SK-N-SH treated with all-trans-retinoic acid at 6 μM for 48 hours (cell line): Measurements from ENCODE around the gene FTCD.

Experiments used
- ATAC-seq: fragments of 200-7000 bp; cut with Tn5 transposase; 3 replicates; pipeline ENCODE4 v1.9.1; 2020; ENCODE audit warnings: mild to moderate bottlenecking, moderate library complexity
- ARNTL ChIP-seq: fragments of 450-650 bp; formaldehyde crosslinking; IDR thresholded peaks from 2 replicates; pipeline ENCODE4 v1.5.0; 2020; ENCODE audit warnings: low read depth, mild to moderate bottlenecking, moderate library complexity, borderline replicate concordance
- CREB5 ChIP-seq: fragments of 250-450 bp; sonication (Bioruptor Pico); IDR thresholded peaks from 2 replicates; pipeline ENCODE4 v1.5.1; 2020; ENCODE audit warnings: low read depth, mild to moderate bottlenecking, moderate library complexity
- CSDC2 ChIP-seq: fragments of 250-450 bp; sonication (Bioruptor Pico); IDR thresholded peaks from 2 replicates; pipeline ENCODE4 v1.5.0; 2020; ENCODE audit warnings: mild to moderate bottlenecking, moderate library complexity
- CSRNP3 ChIP-seq: fragments of 250-450 bp; sonication (Bioruptor Pico); IDR thresholded peaks from 2 replicates; pipeline ENCODE4 v1.5.1; 2021; ENCODE audit warnings: mild to moderate bottlenecking, moderate library complexity
- ESRRG ChIP-seq: fragments of 250-450 bp; sonication (Bioruptor Pico); IDR thresholded peaks from 2 replicates; pipeline ENCODE4 v1.6.1; 2021; ENCODE audit warnings: mild to moderate bottlenecking
- GLIS3 ChIP-seq: fragments of 250-450 bp; sonication (Bioruptor Pico); IDR thresholded peaks from 2 replicates; pipeline ENCODE4 v1.5.0; 2020; ENCODE audit warnings: mild to moderate bottlenecking, moderate library complexity
- ISL1 ChIP-seq: fragments of 250-450 bp; sonication (Bioruptor Pico); IDR thresholded peaks from 2 replicates; pipeline ENCODE4 v2.1.2; 2022; ENCODE audit warnings: mild to moderate bottlenecking, moderate library complexity
- OSR1 ChIP-seq: fragments of 250-450 bp; sonication (Bioruptor Pico); IDR thresholded peaks from 2 replicates; pipeline ENCODE4 v1.8.0; 2022; ENCODE audit warnings: moderate library complexity, mild to moderate bottlenecking, inconsistent platforms
- POU6F1 ChIP-seq: fragments of 250-450 bp; sonication (Bioruptor Pico); IDR thresholded peaks from 2 replicates; pipeline ENCODE4 v1.8.0; 2021; ENCODE audit warnings: low read depth, mild to moderate bottlenecking, moderate library complexity, borderline replicate concordance
- PPARA ChIP-seq: fragments of 250-450 bp; sonication (Bioruptor Pico); IDR thresholded peaks from 2 replicates; pipeline ENCODE4 v1.5.0; 2020; ENCODE audit warnings: mild to moderate bottlenecking, borderline replicate concordance
- RARB ChIP-seq: fragments of 250-450 bp; sonication (Bioruptor Pico); IDR thresholded peaks from 2 replicates; pipeline ENCODE4 v1.8.0; 2021; ENCODE audit warnings: mild to moderate bottlenecking, moderate library complexity
- SNAI2 ChIP-seq: fragments of 250-450 bp; sonication (Bioruptor Pico); IDR thresholded peaks from 2 replicates; pipeline ENCODE4 v1.5.0; 2020; ENCODE audit warnings: mild to moderate bottlenecking, moderate library complexity
- TOX ChIP-seq: fragments of 250-450 bp; sonication (Bioruptor Pico); IDR thresholded peaks from 2 replicates; pipeline ENCODE4 v1.8.0; 2021; ENCODE audit warnings: mild to moderate bottlenecking, moderate library complexity, borderline replicate concordance
- ZFP3 ChIP-seq: fragments of 250-450 bp; sonication (Bioruptor Pico); IDR thresholded peaks from 2 replicates; pipeline ENCODE4 v1.5.0; 2020; ENCODE audit warnings: mild to moderate bottlenecking, moderate library complexity
- ZFP30 ChIP-seq: fragments of 450-650 bp; formaldehyde crosslinking; IDR thresholded peaks from 2 replicates; pipeline ENCODE4 v1.5.0; 2022; ENCODE audit warnings: mild to moderate bottlenecking, moderate library complexity
- ZNF70 ChIP-seq: fragments of 450-650 bp; formaldehyde crosslinking; IDR thresholded peaks from 2 replicates; pipeline ENCODE4 v1.5.0; 2020; ENCODE audit warnings: mild to moderate bottlenecking, moderate library complexity
- ZNF8 ChIP-seq: fragments of 450-650 bp; formaldehyde crosslinking; IDR thresholded peaks from 2 replicates; pipeline ENCODE4 v1.5.0; 2020; ENCODE audit warnings: mild to moderate bottlenecking, moderate library complexity
- TF ChIP-seq, protein P1 (sequence below): fragments of 250-450 bp; sonication (Bioruptor Pico); IDR thresholded peaks from 2 replicates; pipeline ENCODE4 v1.8.0; 2020; ENCODE audit warnings: mild to moderate bottlenecking, moderate library complexity, borderline replicate concordance

The FTCD gene

DNA sequence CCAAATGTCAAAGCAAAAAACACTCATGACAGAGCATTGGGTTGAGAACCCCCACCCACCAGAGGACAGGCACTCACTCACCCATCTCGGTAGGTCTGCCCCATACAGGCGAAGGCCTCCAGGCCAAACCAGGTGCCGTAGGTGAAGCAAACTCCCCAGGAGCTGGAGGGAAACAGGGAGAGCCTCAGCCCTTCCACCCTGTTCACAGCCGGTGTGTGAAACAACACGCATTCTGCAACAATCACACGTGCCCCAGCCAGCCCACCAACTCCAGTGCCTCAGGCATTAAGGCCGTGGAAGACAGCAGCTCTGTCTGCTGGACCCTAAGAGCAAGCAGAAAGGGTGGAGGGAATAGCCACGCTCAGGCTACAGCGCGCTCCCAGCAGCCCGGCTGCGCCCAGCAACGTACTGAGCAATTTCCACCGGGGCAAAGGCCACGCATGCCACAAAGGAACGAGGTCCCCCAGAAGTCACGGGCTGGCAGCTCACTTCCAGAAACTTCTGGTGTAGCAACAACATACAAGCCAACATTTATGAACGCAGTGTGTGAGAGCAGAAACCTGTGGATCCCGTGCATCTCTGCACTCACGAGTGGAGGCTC lies 40.3 kb upstream of the FTCD start:
- ATAC-seq: no peak
- TF ChIP-seq GLIS3 (CRISPR knock-in tag) (no peak), SNAI2 (no peak), ZNF70 (CRISPR knock-in tag) (no peak), RARB (CRISPR knock-in tag) (no peak), ZFP3 (CRISPR knock-in tag) (no peak), CREB5 (no peak)
- TF ChIP-seq, protein P1, sequence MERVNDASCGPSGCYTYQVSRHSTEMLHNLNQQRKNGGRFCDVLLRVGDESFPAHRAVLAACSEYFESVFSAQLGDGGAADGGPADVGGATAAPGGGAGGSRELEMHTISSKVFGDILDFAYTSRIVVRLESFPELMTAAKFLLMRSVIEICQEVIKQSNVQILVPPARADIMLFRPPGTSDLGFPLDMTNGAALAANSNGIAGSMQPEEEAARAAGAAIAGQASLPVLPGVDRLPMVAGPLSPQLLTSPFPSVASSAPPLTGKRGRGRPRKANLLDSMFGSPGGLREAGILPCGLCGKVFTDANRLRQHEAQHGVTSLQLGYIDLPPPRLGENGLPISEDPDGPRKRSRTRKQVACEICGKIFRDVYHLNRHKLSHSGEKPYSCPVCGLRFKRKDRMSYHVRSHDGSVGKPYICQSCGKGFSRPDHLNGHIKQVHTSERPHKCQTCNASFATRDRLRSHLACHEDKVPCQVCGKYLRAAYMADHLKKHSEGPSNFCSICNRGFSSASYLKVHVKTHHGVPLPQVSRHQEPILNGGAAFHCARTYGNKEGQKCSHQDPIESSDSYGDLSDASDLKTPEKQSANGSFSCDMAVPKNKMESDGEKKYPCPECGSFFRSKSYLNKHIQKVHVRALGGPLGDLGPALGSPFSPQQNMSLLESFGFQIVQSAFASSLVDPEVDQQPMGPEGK (CRISPR knock-in tag): no peak
- TF ChIP-seq, all 23 proteins: peak for 0

DNA sequence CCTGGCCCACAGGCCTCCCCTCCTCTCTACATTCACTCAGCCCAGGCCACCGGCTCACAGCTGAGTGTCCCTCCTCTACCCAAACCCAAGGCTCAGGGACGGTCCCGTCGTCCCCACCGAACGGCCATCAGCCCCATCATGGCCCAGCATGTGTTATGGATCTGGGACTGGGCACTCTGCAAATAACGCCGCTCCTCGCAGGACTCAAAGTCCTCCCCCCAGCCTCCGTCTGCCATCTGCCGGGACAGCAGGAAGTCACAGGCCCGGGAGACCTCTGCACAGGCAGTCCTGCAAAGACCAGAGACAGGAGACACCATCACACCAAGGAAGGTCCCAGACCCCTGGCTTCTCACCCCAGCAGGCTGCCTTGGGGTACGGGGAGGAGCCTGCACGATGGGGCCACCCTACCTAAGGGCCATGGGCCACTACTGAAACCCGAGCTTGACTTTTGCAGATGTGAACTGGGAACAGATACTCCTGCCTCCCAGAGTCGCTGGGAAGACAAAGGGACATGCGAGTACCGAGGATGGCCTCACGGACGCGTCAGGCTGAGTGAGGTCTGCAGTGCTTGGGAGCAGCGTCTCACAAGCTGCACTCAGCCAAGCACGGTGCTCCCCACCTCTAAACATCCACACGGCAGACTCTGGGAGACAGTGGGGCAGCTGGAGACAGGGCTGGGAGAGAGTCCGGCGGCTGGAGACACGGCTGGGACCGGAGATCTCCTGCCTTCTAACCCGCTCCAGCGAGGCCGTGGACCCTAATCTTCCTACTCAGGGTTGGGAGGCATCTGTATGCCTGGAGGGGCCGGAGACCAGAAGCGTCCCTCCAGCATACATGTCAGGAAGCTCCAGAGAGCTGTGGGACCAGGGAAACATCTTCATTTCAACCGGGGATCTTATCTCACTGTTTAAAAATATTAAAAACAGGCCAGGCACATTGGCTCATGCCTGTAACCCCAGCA lies 39.3 kb upstream of the FTCD start:
- ATAC-seq: no peak; the same call in 2 of the 3 replicates
- TF ChIP-seq ISL1 (CRISPR knock-in tag) (no peak), CSRNP3 (CRISPR knock-in tag) (no peak), ZNF8 (CRISPR knock-in tag) (no peak), SNAI2 (no peak), OSR1 (CRISPR knock-in tag) (no peak), PPARA (CRISPR knock-in tag) (no peak), POU6F1 (no peak)

DNA sequence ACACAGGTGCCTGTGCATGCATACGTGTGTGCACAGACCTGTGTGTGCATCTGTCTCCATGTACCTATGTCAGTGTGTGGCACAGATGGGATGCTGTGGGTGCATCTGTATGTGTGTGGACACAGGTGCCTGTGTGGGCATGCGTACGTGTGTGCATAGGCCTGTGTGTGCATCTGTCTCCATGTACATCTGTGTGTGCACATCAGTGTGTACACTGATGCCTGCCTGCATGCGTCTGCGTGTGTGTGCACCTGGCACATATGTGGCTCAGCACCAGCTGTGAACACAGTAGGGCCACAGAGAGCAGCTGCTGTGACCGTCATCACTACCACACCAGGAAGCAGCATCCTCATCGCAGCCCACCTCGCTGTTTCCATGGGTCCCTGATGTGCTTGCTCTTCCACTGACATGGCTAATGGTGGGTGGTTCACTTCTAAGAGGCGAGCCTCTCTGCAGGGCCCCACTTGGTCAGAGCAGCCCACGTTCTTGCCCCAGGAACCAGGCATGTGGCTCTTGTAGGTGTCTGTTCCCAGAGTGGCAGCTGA lies 38.5 kb upstream of the FTCD start:
- ATAC-seq: no peak
- TF ChIP-seq ZNF70 (CRISPR knock-in tag): no peak
- no peak for TF ChIP-seq OSR1 (CRISPR knock-in tag)
- TF ChIP-seq POU6F1: no peak
- TF ChIP-seq TOX (CRISPR knock-in tag): no peak
- TF ChIP-seq ESRRG (CRISPR knock-in tag): no peak
- TF ChIP-seq ZFP30 (CRISPR knock-in tag): no peak
- no peak for TF ChIP-seq GLIS3 (CRISPR knock-in tag)
- no peak for TF ChIP-seq CSDC2
- no peak for TF ChIP-seq ARNTL
